Islet precursor cell (in vitro differentiated cells): Measurements from ENCODE around the gene STARD3.

ENCODE experiments used
- DNase-seq: peaks from one replicate; pipeline ENCODE4 v3.0.0-alpha.2; 2018

Gene STARD3

DNA sequence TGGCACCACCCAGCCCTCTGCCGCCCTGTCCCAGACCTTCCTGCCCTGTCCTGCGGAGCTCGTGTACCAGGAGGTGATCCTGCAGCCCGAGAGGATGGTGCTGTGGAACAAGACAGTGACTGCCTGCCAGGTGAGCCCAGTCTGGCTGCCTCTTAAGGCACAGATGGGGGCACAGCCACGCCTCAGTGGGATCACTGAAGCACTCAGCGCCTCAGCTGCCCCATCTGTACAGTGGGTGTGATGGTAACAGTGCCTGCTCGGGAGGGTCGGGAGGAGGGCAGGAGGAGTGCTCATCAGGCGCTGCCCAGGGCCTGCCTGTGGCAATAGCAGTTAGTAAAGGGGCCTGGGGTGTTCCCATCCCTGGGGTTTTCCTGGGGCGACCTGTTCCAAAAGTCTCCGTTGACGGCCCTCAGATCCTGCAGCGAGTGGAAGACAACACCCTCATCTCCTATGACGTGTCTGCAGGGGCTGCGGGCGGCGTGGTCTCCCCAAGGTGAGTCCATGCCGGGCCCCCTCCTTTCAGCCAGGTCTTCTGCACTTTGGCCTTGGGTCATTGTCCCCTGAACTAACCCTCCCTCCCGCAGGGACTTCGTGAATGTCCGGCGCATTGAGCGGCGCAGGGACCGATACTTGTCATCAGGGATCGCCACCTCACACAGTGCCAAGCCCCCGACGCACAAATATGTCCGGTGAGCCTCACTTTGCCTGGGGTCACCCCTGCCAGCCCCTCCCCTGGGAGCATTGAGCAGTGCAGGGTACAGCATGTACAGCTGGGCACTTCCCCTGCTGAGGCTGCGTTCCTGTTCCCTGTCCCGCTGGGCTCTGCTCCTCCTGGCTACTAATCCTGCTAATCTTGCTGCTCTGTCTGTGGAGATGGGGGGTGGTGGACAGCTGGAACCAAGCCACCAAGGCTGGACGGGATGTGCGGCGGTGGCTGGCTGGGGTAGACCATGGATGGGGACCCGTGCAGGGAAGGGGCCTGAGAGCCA, 23.7 kb downstream of the STARD3 start:
- DNase-seq: no peak

DNA sequence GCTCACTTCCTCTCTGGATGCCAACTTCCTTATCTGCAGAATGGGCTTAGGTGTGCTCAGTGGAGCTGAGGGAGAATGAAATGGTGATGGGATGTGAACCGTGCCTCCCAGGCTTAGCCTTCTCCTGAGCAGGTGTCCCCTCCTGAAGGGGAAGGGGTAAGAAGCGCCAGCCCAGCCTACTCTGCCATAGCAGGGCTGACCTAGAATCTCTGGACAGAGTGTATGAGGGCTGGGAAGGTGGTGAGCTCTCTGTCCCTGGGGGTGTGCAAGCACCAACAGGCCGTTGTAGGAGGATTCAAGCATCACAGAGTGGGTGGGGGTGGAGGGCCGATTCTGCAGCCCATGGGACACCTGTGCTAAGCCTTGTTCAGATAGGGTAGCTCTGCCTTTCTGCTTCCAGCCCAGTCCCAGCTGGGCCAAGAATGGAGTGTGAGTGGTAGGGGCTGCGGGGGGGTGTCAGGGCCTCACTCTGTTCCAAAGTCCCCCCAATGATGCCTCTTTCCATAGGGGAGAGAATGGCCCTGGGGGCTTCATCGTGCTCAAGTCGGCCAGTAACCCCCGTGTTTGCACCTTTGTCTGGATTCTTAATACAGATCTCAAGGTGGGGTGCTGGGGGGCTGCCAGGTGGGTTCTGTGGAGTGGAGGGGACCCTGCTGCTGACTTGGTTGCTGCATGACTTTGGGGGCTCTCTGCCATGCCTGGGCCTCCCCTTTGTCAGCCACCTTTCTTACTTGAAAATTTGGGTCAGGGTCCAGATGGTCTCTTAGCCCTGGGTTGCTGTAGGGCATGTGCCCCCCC, 25.0 kb downstream of the STARD3 start:
- no peak for DNase-seq

DNA sequence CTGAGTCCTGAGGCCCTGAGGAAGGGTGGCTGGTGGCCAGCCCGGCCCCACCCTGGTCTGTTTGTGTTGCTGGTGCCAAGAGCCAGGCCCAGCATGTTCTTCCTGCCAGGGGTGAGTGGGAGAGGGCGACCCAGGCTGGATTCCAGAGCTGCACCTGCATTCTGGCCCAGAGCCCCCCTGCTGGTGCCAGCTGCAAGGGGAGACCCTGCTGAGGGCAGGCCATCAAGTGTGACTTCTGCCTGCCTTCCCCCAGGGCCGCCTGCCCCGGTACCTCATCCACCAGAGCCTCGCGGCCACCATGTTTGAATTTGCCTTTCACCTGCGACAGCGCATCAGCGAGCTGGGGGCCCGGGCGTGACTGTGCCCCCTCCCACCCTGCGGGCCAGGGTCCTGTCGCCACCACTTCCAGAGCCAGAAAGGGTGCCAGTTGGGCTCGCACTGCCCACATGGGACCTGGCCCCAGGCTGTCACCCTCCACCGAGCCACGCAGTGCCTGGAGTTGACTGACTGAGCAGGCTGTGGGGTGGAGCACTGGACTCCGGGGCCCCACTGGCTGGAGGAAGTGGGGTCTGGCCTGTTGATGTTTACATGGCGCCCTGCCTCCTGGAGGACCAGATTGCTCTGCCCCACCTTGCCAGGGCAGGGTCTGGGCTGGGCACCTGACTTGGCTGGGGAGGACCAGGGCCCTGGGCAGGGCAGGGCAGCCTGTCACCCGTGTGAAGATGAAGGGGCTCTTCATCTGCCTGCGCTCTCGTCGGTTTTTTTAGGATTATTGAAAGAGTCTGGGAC, 25.8 kb downstream of the STARD3 start:
- DNase-seq: no peak

DNA sequence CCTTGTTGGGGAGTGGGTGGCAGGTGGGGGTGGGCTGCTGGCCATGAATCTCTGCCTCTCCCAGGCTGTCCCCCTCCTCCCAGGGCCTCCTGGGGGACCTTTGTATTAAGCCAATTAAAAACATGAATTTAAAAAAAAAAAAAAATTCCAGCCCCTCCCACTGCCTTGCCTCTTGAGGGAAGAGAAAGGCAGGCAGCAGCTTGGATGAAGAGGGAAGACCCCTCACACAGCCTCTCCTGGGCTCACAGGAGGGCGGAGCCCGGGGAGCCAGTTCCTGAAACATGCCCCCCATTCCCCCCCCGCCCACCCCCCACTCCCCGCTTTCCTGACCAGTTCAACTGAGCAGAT, 26.4 kb downstream of the STARD3 start:
- DNase-seq: no peak

DNA sequence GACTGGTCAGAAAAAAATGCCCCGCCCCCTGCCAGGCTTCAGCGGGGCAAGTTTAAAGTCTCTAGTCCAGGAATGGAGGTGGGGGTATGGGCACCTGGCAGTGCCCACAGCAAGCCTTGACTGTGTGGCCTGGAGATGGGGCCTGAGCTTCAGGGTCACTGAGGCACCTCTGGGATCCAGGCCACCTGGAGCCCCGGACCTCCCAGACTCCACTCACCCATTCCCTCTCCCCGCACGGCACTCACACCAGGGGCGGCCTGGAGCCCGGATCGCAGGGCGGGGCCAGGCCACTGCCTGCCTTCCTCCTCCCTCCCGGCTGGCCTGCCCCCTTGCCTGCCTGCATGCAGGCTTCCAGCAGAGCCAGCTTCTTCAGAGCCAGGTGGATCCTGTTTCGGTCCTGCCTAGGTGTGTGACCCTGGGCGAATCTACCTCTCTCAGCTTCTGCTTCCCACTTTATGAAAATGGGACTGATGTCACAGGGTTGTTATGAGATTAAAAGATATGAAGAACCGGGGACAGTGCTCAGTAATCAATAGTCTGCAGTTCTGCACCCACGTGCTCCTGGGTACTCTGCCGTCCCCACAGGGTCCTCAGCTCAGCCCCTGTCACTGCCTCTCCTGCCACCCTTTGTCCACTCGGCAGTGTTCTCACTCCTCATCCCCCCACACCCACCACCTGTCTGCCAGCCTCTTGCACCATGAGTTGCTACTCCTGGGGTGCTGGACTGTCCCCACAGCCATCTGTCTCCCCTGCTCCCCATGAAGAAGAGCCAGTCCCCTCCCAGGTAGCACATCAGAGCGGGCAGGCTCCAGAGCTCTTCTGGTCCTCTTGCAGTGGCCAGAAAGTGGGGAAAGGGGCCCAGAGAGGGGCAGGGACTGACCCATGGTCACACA, 27.0 kb downstream of the STARD3 start:
- peak; percentile 94 for DNase-seq

DNA sequence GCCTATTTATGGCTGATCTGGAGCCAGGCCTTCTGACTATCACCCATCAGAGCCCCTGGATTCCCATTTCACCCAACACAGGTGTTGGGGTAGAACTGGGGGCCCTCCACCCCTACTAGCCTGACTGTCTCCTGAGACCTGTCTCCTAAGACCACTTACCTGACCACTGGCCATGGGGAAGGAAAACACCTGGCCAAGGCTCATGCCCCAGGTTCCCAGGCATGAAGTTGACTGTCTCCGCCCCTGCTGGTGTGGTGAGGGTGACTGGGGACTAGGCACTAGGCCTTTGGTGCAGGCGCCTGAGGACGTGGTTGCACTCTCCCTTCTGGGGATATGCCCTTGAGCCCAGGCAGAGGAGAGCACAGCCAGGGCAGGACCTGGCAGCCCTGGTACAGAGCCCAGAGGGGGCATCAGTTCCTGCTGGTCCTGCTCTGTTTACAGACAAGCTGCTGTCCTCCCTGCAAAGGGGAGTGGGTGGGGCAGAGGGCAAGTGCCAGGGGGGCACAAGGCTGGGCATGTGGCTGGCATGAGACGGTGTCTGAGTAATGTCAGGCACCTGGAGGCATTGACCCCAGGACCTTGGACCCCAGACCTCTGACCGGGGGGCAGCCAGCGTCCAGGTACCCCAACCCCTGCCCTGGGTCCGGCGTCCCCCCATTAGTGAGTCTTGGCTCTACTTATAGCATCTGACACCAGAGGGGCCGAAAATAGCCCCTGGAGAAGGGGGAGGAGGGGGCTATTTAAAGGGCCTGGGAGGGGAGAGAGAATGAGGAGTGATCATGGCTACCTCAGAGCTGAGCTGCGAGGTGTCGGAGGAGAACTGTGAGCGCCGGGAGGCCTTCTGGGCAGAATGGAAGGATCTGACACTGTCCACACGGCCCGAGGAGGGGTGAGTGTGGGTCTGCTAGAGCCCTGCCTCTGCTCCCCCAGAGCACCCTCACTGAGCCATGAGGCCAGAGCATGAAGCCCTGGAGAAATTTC, 27.9 kb downstream of the STARD3 start, which contains the start of gene TCAP:
Gene TCAP (plus strand): TSS at position 769 of the 981 bp plus-strand sequence. CDS start 11 bp downstream, at position 780.
- DNase-seq: no peak

DNA sequence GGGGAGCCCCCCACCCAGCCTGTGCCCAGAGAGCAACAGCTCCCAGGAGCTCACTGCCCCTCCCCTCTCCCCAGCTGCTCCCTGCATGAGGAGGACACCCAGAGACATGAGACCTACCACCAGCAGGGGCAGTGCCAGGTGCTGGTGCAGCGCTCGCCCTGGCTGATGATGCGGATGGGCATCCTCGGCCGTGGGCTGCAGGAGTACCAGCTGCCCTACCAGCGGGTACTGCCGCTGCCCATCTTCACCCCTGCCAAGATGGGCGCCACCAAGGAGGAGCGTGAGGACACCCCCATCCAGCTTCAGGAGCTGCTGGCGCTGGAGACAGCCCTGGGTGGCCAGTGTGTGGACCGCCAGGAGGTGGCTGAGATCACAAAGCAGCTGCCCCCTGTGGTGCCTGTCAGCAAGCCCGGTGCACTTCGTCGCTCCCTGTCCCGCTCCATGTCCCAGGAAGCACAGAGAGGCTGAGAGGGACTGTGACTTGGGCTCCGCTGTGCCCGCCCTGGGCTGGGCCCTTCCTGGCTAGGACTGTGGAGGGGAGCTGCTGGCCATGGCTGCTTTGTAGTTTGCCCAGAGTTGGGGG, 28.8 kb downstream of the STARD3 start:
- no peak for DNase-seq

DNA sequence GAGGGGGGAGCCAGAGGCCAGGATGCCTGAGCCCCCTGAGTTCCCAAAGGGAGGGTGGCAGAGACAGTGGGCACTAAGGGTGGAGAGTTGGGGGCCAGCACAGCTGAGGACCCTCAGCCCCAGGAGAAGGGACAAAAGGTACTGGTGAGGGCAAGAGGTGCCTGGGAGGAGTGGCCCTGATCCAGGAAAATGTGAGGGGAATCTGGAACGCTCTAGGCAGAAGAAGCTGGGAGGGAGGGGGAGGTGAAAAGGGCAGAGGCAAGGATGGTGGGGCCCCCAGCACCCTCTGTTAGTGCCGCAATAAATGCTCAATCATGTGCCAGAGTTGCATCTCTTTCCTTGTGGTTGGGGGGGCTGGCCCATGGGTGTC, 29.3 kb downstream of the STARD3 start:
- DNase-seq: no peak

DNA sequence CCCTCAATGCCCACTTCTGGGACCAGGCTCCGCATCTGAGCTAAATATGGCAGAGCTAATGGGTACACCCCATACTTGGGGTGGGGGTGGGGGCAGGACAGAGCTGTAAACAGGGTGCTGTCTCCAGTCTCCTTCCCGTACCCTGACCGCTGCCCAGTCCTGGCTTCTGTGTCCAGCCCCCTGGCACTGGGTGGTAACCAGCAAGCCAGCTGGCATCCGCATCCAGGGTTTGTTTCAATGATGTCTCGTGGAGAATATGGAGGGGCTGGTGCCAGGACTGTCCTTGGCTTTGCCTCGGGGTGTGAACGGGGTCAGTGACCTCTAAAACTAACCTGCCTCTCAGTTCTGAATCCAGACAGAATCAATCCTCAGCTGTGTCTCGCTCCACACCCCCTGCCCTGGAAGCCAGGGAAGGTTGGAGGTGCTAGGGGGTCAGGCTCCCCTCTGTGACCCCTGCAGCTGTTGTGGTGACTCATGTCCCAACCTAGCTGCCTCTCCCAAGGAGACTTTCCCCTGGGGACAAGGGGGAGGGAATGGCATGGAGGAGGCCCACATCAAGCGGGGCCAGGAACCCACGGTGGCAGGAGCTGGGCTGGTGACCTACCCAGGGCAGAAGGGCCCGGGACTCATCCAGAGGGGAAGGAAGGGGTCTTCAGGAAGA, 29.8 kb downstream of the STARD3 start:
- no peak for DNase-seq

DNA sequence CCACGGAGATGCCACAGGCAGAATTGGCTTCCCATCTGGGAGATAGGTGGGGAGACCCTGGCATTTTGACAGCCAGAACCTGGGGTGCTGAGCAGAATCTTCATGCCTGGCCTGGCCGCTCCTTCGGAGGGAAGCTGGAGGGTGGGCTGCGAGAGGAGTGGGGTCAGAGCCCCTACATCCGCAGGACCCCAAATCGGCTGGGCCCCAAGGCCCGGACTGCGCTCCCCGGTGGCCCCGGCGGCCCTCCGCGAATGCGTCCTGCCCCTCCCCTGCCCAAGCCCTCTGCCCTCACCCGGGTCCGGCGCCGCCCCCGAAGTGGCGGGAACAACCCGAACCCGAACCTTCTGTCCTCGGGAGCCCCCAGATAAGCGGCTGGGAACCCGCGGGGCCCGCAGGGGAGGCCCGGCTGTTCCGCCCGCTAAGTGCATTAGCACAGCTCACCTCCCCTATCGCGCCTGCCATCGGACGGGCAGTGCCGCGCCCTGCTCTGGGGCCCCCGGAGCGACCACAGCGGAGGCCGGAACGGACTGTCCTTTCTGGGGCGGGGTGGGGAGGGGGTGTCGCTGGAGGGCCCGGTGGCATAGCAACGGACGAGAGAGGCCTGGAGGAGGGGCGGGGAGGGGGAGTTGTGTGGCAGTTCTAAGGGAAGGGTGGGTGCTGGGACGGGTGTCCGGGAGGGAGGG, 30.5 kb downstream of the STARD3 start:
- no peak for DNase-seq

DNA sequence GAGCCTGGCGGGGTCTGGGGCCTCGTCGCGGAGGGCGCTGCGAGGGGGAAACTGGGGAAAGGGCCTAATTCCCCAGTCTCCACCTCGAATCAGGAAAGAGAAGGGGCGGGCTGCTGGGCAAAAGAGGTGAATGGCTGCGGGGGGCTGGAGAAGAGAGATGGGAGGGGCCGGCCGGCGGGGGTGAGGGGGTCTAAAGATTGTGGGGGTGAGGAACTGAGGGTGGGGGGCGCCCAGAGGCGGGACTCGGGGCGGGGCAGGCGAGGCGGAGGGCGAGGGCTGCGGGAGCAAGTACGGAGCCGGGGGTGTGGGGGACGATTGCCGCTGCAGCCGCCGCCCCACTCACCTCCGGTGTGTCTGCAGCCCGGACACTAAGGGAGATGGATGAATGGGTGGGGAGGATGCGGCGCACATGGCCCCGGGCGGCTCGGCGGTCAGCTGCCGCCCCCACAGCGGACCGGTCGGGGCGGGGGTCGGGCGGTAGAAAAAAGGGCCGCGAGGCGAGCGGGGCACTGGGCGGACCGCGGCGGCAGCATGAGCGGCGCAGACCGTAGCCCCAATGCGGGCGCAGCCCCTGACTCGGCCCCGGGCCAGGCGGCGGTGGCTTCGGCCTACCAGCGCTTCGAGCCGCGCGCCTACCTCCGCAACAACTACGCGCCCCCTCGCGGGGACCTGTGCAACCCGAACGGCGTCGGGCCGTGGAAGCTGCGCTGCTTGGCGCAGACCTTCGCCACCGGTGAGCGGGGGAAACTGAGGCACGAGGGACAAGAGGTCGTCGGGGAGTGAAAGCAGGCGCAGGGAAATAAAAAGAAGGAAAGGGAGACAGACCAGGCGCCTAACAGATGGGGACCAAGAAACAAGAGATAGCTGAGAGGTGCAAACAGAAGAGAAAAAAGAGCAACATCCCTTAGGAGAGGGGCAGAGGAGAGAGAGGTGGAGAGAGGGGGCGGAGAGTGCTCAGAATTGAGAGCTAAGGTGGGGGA, 31.3 kb downstream of the STARD3 start, which contains the start of gene PNMT:
Gene PNMT (plus strand): TSS at position 509 of the 980 bp plus-strand sequence. CDS start 23 bp downstream, at position 532.
- peak; percentile 91 for DNase-seq

DNA sequence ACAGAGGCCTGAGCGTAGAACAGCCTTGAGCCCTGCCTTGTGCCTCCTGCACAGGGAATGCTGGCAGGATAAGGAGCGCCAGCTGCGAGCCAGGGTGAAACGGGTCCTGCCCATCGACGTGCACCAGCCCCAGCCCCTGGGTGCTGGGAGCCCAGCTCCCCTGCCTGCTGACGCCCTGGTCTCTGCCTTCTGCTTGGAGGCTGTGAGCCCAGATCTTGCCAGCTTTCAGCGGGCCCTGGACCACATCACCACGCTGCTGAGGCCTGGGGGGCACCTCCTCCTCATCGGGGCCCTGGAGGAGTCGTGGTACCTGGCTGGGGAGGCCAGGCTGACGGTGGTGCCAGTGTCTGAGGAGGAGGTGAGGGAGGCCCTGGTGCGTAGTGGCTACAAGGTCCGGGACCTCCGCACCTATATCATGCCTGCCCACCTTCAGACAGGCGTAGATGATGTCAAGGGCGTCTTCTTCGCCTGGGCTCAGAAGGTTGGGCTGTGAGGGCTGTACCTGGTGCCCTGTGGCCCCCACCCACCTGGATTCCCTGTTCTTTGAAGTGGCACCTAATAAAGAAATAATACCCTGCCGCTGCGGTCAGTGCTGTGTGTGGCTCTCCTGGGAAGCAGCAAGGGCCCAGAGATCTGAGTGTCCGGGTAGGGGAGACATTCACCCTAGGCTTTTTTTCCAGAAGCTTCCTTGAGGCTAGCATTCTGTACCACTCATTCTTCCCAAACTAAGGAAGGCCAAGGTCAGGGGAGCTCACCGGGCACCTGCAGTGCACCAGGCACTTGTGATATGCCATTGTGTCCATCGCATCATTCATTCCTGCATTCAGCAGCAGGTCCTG, 33.2 kb downstream of the STARD3 start:
- DNase-seq: no peak

DNA sequence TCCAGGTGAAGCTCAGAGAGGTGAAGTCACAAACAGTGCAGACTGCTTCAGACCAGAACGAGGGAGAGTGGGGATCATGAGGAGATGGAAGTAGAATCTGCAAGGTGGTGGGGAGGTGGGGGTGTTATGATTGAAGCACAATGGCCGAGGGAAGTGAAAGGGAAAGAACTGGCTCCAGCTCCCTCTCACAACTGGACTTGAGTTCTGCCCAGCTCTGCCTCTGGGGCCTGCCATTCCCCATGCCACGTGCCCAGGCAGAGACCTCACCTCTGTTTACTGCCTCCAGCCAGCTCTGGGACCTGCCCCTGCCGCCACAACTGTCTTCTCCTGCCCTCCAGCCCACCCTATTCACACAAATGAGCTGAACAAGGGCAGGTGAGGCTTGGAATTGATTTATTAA, 33.8 kb downstream of the STARD3 start:
- no peak for DNase-seq

DNA sequence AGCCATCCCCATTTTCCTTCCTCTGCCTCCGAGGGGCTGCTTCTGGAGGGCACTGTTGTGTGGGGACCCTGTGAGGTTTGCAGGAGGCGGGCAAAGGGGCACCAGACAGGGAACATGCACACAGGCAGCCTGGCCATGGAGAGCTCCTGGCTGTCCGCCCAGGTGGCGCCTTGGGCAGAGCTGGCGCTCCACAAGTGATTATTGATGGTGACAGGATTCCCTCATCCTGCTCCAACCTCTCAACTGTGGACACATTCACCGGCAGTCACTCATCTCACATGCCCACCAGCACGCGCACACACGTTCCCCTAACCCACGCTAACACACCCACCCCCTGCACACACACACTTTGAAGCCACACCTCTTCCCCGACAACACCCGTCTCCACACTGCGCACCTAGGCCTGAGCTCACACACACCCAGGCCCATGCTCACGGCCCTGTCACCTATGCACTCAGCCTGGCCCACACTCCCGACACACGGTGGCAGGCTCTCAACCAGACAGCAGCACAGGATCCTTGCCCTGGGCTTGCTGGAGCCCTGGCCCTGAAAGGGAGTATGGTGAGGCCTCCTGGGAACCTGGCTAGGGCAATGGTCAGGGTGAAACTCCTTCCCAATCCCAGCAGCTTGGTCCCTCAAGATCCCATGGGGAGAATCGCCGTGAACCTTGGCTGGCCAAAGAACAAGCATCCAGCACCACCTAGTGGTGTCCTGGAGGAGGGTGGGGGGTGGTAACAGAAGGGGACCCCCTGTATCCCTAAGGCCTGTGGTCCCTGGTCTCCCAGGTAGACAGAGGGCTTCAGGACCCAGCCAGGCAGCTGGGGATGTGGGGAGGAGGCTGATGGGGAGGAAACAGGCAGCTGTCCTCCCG, 34.9 kb downstream of the STARD3 start:
- peak; percentile 81 for DNase-seq

DNA sequence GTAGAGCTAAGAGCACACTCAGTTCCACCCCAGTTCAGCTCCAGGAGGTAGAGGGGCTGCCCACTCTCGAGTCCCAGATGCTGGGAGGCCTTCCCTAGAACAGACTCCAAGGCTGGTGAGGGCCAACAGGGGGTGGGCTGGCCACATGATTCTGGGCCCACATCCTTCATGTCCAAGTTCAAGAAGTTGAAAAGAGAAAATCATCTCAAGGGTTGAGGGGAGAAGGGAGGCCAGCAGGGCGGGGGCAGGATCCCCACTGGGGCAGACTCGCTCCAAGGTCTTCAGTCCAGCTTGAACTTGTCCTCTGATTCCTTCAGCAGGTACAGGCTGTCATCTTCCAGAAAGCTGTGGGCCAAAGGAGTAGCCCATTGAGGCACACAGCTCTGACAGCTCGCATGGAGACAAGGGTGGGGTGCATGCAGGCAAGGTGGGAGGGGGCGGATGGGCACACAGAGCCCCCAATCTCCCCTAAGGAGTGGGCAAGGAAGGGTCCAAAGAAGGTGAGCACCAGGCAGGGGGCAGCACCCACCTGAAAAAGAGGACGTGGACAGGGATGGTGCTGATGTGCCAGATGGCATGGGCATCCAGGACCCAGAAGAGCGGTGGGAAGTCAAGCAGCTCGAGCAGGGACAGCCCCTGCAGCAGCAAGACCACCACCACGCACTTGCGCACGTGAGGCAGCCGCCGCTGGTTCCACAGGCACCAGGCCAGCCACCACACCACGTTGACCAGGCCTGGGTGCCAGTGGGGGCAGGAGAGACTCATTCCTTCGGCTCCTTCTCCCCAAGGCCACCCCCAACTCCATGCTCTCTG, 35.8 kb downstream of the STARD3 start:
- no peak for DNase-seq
